ENCODE results near the gene PPFIA1.

PPFIA1 gene

DNA sequence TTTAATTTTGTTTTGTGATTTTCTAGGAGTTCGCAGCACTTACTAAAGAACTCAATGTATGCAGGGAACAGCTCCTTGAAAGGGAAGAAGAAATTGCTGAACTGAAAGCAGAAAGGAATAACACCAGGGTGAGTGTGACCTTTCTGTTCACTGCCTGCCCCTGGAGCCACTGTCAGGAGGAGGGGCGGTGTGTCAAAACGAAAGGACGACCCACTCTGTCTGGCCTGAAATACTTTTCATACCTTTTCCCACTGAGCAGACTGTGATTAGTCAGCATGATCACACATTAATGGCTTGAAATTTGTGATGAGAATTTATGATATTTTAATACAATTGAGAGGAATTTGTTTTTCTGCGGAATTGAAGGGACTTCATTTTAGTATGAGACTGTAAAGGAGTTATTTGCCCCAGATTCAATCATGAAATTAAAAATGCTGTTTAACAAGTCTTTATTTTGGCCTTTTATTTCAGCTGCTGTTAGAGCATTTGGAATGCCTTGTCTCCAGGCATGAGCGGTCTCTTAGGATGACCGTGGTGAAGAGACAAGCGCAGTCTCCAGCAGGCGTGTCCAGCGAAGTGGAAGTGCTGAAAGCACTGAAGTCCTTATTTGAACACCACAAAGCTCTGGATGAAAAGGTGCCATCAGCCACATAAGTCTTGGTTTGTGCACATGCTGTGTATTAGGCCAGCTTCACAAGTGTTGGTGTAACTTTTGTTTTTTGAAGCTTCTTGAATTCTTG is 54.1 kb downstream of the PPFIA1 start:
- Histone ChIP-seq H3K27me3 (ENCODE audit: insufficient read depth, poor library complexity, severe bottlenecking) (no peaks in the 10 kb centered on the region), H3K4me3 (replicated peaks; ENCODE audit: insufficient read depth, low read length) (no peak overlapping the region), H3K27ac (replicated peaks) (no peak overlapping the region)
- DNase-seq (ENCODE audit: low read depth in 1 of 2, low spot score in 1 of 2) = no peak
- TF ChIP-seq SPI1 (IDR thresholded peaks at IDR 0.05; ENCODE audit: borderline replicate concordance, low read depth) (no peak), POLR2AphosphoS5 (IDR thresholded peaks at IDR 0.05; ENCODE audit: low read depth) (no peak), GABPA (IDR thresholded peaks at IDR 0.05; ENCODE audit: low read depth) (no peak), CTCF (IDR thresholded peaks at IDR 0.05; ENCODE audit: insufficient read depth, low read length) (no peak), REST (IDR thresholded peaks at IDR 0.05; ENCODE audit: insufficient replicate concordance, low read depth) (no peak)

DNA sequence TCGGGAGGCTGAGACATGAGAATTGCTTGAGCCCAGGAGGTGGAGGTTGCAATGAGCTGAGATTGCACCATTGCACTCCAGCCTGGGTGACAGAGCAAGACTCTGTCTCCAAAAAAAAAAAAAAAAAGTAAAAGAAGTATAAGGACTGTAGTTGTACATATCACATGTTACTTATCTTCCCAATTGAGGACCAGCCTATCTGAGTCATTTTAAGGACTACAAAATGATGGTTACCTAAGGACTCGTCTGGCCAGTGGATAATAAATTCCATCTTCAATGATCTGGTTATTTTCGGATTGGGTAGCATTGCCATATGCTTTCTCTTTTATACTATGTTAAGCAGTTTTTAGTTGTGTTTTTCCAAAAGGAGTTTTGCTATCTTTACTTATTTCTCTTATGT is 55.3 kb downstream of the PPFIA1 start:
- Histone ChIP-seq H3K27ac (replicated peaks) (no peak overlapping the region), H3K4me3 (replicated peaks; ENCODE audit: insufficient read depth, low read length) (no peak overlapping the region), H3K27me3 (ENCODE audit: insufficient read depth, poor library complexity, severe bottlenecking) (no peaks in the 10 kb centered on the region)
- TF ChIP-seq GABPA (IDR thresholded peaks at IDR 0.05; ENCODE audit: low read depth) = no peak
- TF ChIP-seq POLR2AphosphoS5 (IDR thresholded peaks at IDR 0.05; ENCODE audit: low read depth) = no peak
- no peak for TF ChIP-seq REST (IDR thresholded peaks at IDR 0.05; ENCODE audit: insufficient replicate concordance, low read depth)
- TF ChIP-seq SPI1 (IDR thresholded peaks at IDR 0.05; ENCODE audit: borderline replicate concordance, low read depth) = no peak
- TF ChIP-seq CTCF (IDR thresholded peaks at IDR 0.05; ENCODE audit: insufficient read depth, low read length) = no peak
- DNase-seq (ENCODE audit: low read depth in 1 of 2, low spot score in 1 of 2) = peak in 1 of 2 experiments; percentile 8

DNA sequence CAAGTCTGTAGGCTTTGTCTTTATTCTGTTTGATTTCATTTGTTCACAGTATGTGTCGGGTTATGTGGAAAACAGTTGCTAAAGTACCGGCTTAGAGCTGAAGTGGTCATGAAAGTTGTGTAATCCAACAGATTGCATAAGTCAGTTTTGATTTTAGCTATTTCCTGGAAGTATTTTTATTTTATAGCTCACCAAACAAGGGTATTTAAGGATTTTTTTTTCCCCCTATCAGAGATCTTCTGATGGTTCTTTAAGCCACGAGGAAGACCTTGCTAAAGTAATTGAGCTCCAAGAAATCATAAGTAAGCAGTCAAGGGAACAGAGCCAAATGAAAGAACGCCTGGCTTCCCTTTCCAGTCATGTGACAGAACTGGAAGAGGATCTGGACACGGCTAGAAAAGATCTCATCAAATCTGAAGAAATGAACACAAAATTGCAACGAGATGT is 55.9 kb downstream of the PPFIA1 start:
- H3K27ac ChIP-seq (replicated peaks) = no peak overlapping the region
- TF ChIP-seq POLR2AphosphoS5 (IDR thresholded peaks at IDR 0.05; ENCODE audit: low read depth) (no peak), SPI1 (IDR thresholded peaks at IDR 0.05; ENCODE audit: borderline replicate concordance, low read depth) (no peak), GABPA (IDR thresholded peaks at IDR 0.05; ENCODE audit: low read depth) (no peak), REST (IDR thresholded peaks at IDR 0.05; ENCODE audit: insufficient replicate concordance, low read depth) (no peak), CTCF (IDR thresholded peaks at IDR 0.05; ENCODE audit: insufficient read depth, low read length) (no peak)
- DNase-seq (ENCODE audit: low read depth in 1 of 2, low spot score in 1 of 2) = peak; percentile 21 to 43
- no peak overlapping the region for H3K4me3 ChIP-seq (replicated peaks; ENCODE audit: insufficient read depth, low read length)
- no peaks in the 10 kb centered on the region for H3K27me3 ChIP-seq (ENCODE audit: insufficient read depth, poor library complexity, severe bottlenecking)

Measured in HL-60 (cell line).